ENCODE data around the gene CENPV. TPM values are rescaled to one million over a fixed set of nuclear protein-coding genes. Genes with fewer than 3 reads are reported as not detected.
"Not testable (repeated sequence)": the region's sequence is repeated elsewhere in the genome, so short reads cannot be mapped to it uniquely, and the experiment has no call there.

Gene CENPV
- total RNA-seq, 1 experiment from 2014 or later: 64.6 TPM

DNA sequence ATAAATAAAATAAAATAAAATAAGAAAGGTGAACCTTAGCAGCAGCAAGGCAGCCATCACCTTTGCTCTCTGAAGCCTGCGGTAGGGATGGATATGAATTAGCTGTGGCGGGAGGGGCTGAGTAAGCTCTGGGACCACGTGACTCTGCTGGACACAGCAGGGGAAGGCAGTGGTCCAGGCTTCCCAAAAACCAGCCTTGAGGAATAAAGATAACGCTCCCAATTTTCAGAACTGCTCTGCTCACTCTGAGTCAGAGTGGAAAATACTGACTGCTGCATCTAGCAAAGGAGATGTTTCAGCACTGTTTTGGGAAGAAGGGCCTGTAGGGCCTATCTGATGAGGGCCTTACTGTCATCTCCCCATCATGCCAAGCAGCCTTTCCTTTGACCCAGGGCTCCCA lies 42.6 kb upstream of the CENPV start:
- CTCF ChIA-PET; H3K36me3 ChIP-seq (ENCODE audit: control insufficient read depth, insufficient read depth, low read length); intact Hi-C loops (cut with micrococcal nuclease; ENCODE audit: unreplicated experiment); BruUV-seq (replicated peaks); H3K27ac ChIP-seq (ENCODE audit: low read length); ATAC-seq; H3K27me3 ChIP-seq (ENCODE audit: control insufficient read depth, insufficient read depth, low read length); DNase-seq (ENCODE audit: low read depth, low spot score); H3K9me3 ChIP-seq (ENCODE audit: control insufficient read depth, insufficient read depth, low read depth, low read length); POLR2A ChIA-PET; in situ Hi-C loops (cut with HindIII; ENCODE audit: low pct_unique_long_range_greater_than_20kb, low sequenced_read_pairs); H3K4me3 ChIP-seq (ENCODE audit: low read depth in 2 of 2, low read length in 2 of 2); H3K4me1 ChIP-seq (ENCODE audit: control insufficient read depth, insufficient read depth, low read length): not testable (repeated sequence)

DNA sequence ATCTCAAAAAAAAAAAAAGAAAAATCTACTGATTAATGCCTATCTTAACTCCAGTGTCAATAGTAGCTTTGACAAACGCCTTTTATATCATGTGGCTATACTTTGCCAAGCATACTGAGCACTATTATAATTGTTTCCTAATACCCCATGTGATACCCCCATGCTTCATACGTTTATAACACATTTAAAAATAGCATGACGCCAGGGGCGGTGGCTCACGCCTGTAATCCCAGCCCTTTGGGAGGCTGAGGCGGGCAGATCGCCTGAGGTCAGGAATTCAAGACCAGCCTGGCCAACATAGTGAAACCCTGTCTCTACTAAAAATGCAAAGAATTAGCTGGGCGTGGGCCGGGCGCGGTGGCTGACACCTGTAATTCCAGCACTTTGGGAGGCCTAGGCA lies 39.2 kb upstream of the CENPV start:
- H3K4me1 ChIP-seq (ENCODE audit: control insufficient read depth, insufficient read depth, low read length); DNase-seq (ENCODE audit: low read depth, low spot score); H3K9me3 ChIP-seq (ENCODE audit: control insufficient read depth, insufficient read depth, low read depth, low read length); intact Hi-C loops (cut with micrococcal nuclease; ENCODE audit: unreplicated experiment); H3K4me3 ChIP-seq (ENCODE audit: low read depth in 2 of 2, low read length in 2 of 2); H3K27ac ChIP-seq (ENCODE audit: low read length); BruUV-seq (replicated peaks); ATAC-seq; H3K27me3 ChIP-seq (ENCODE audit: control insufficient read depth, insufficient read depth, low read length); in situ Hi-C loops (cut with HindIII; ENCODE audit: low pct_unique_long_range_greater_than_20kb, low sequenced_read_pairs); H3K36me3 ChIP-seq (ENCODE audit: control insufficient read depth, insufficient read depth, low read length): not testable (repeated sequence)
- ChIA-PET POLR2A (interaction anchor here (0.7 kb wide), 1 partner anchor 448 kb away, joined by 6 read pairs; the partner anchor contains the start of gene ADORA2B), CTCF (interaction anchor here (0.7 kb wide), 1 partner anchor 12 kb away, joined by 4 read pairs; no protein-coding TSS in a partner anchor)

DNA sequence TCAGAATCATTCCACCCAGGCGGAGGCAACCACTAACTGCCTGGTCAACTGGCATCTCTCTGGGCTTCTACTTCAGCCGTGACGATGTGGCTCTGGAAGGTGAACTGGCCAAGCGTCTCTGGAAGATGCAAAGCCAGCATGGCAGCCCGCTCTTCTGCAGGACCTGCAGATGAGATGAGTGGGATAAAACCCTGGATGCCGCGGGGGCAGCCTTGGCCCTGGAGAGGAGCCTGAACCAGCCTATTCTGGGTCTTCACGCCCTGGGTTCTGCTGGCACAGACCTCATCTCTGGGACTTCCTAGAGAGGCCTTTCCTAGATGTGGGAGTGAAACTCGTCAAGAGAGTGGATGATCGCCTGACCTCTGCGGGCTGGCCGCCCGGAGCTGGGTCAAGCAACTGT lies 38.2 kb upstream of the CENPV start:
- POLR2A ChIA-PET: no interaction called here
- BruUV-seq (replicated peaks): no TSS peak
- no peak for TF ChIP-seq SIN3A (IDR thresholded peaks at IDR 0.05; ENCODE audit: borderline replicate concordance, insufficient read depth, low read depth, low read length)
- TF ChIP-seq, protein P1, sequence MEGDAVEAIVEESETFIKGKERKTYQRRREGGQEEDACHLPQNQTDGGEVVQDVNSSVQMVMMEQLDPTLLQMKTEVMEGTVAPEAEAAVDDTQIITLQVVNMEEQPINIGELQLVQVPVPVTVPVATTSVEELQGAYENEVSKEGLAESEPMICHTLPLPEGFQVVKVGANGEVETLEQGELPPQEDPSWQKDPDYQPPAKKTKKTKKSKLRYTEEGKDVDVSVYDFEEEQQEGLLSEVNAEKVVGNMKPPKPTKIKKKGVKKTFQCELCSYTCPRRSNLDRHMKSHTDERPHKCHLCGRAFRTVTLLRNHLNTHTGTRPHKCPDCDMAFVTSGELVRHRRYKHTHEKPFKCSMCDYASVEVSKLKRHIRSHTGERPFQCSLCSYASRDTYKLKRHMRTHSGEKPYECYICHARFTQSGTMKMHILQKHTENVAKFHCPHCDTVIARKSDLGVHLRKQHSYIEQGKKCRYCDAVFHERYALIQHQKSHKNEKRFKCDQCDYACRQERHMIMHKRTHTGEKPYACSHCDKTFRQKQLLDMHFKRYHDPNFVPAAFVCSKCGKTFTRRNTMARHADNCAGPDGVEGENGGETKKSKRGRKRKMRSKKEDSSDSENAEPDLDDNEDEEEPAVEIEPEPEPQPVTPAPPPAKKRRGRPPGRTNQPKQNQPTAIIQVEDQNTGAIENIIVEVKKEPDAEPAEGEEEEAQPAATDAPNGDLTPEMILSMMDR (IDR thresholded peaks at IDR 0.05): no peak
- TF ChIP-seq POLR2AphosphoS5 (IDR thresholded peaks at IDR 0.05; ENCODE audit: low read depth, low read length): no peak
- TF ChIP-seq, protein P2, sequence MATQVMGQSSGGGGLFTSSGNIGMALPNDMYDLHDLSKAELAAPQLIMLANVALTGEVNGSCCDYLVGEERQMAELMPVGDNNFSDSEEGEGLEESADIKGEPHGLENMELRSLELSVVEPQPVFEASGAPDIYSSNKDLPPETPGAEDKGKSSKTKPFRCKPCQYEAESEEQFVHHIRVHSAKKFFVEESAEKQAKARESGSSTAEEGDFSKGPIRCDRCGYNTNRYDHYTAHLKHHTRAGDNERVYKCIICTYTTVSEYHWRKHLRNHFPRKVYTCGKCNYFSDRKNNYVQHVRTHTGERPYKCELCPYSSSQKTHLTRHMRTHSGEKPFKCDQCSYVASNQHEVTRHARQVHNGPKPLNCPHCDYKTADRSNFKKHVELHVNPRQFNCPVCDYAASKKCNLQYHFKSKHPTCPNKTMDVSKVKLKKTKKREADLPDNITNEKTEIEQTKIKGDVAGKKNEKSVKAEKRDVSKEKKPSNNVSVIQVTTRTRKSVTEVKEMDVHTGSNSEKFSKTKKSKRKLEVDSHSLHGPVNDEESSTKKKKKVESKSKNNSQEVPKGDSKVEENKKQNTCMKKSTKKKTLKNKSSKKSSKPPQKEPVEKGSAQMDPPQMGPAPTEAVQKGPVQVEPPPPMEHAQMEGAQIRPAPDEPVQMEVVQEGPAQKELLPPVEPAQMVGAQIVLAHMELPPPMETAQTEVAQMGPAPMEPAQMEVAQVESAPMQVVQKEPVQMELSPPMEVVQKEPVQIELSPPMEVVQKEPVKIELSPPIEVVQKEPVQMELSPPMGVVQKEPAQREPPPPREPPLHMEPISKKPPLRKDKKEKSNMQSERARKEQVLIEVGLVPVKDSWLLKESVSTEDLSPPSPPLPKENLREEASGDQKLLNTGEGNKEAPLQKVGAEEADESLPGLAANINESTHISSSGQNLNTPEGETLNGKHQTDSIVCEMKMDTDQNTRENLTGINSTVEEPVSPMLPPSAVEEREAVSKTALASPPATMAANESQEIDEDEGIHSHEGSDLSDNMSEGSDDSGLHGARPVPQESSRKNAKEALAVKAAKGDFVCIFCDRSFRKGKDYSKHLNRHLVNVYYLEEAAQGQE (IDR thresholded peaks at IDR 0.05; ENCODE audit: insufficient read depth in 1 of 2, low read depth in 2 of 2, low read length in 1 of 2): no peak
- TF ChIP-seq TCF7L2 (IDR thresholded peaks at IDR 0.05; ENCODE audit: low read depth, low read length): no peak
- H3K4me1 ChIP-seq (ENCODE audit: control insufficient read depth, insufficient read depth, low read length): no peaks in the 10 kb centered on the region
- no peak for DNase-seq (ENCODE audit: low read depth, low spot score)
- no peak overlapping the region for H3K4me3 ChIP-seq (ENCODE audit: low read depth in 2 of 2, low read length in 2 of 2)
- in situ Hi-C loops (cut with HindIII; ENCODE audit: low pct_unique_long_range_greater_than_20kb, low sequenced_read_pairs): no loop called here
- H3K9me3 ChIP-seq (ENCODE audit: control insufficient read depth, insufficient read depth, low read depth, low read length): no peaks in the 10 kb centered on the region
- CTCF ChIA-PET: interaction anchor here (0.6 kb wide), 1 partner anchor 90 kb away, joined by 3 read pairs; no protein-coding TSS in a partner anchor
- no peaks in the 10 kb centered on the region for H3K27me3 ChIP-seq (ENCODE audit: control insufficient read depth, insufficient read depth, low read length)
- no peak overlapping the region for H3K27ac ChIP-seq (ENCODE audit: low read length)
- no peak for ATAC-seq
- no peaks in the 10 kb centered on the region for H3K36me3 ChIP-seq (ENCODE audit: control insufficient read depth, insufficient read depth, low read length)
- intact Hi-C loops (cut with micrococcal nuclease; ENCODE audit: unreplicated experiment): no loop called here

DNA sequence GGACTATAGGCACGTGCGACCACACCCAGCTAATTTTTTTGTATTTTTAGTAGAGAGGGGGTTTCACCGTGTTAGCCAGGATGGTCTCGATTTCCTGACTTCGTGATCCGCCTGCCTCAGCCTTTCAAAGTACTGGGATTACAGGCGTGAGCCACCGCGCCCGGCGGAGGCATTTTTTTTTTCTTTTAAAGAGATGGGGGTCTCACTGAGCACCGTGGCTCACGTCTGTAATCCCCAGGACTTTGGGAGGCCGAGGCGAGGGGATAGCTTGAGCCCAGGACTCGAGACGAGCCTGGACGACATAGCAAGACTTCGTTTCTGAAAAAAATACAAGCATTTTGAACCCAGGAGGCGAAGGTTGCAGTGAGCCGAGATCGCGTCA lies 32.8 kb upstream of the CENPV start:
- peaks cover 20% of the 10 kb centered on the region for H3K4me1 ChIP-seq (ENCODE audit: control insufficient read depth, insufficient read depth, low read length)
- POLR2A ChIA-PET: interaction anchor here (0.6 to 0.7 kb wide), 2 partner anchors 38 to 53 kb away, joined by 3 to 4 read pairs; no protein-coding TSS in a partner anchor
- CTCF ChIA-PET: interaction anchor here (0.7 kb wide), 3 partner anchors 16 to 113 kb away, joined by 7 to 12 read pairs (median 11); no protein-coding TSS in a partner anchor
- H3K9me3 ChIP-seq (ENCODE audit: control insufficient read depth, insufficient read depth, low read depth, low read length); H3K36me3 ChIP-seq (ENCODE audit: control insufficient read depth, insufficient read depth, low read length); DNase-seq (ENCODE audit: low read depth, low spot score); H3K27me3 ChIP-seq (ENCODE audit: control insufficient read depth, insufficient read depth, low read length); in situ Hi-C loops (cut with HindIII; ENCODE audit: low pct_unique_long_range_greater_than_20kb, low sequenced_read_pairs); BruUV-seq (replicated peaks): not testable (repeated sequence)
- peak overlapping the region; percentile 83 for H3K27ac ChIP-seq (ENCODE audit: low read length)
- peak; percentile 5 for ATAC-seq
- peak overlapping the region; percentile 52 to 57 for H3K4me3 ChIP-seq (ENCODE audit: low read depth in 2 of 2, low read length in 2 of 2)
- intact Hi-C loops (cut with micrococcal nuclease; ENCODE audit: unreplicated experiment): loop anchor here (10.0 kb wide), 1 partner anchor 49 kb away; no protein-coding TSS in a partner anchor

Data from Panc1 (cell line).